Endothelial cell (in vitro differentiated cells): Measurements from ENCODE around the gene CRACDL. TPM values are rescaled to one million over a fixed set of nuclear protein-coding genes. Genes with fewer than 3 reads are reported as not detected.

Source experiments
- DNase-seq: peaks from one replicate; pipeline ENCODE4 v3.0.0; 2021; ENCODE audit warnings: low spot score
- H3K27ac Mint-ChIP-seq: one replicate; pipeline ENCODE4 v1.8.0; 2021; ENCODE audit warnings: mixed read lengths, inconsistent platforms; ENCODE audit not compliant: unreplicated experiment
- H3K27me3 Mint-ChIP-seq: one replicate; pipeline ENCODE4 v1.8.0; 2021; ENCODE audit warnings: mild to moderate bottlenecking, moderate library complexity, mixed read lengths, inconsistent platforms; ENCODE audit not compliant: unreplicated experiment
- H3K36me3 Mint-ChIP-seq: one replicate; pipeline ENCODE4 v1.8.0; 2021; ENCODE audit warnings: mild to moderate bottlenecking, low read depth, mixed read lengths, inconsistent platforms; ENCODE audit not compliant: unreplicated experiment
- H3K4me1 Mint-ChIP-seq: one replicate; pipeline ENCODE4 v1.8.0; 2021; ENCODE audit warnings: mild to moderate bottlenecking, mixed read lengths, inconsistent platforms; ENCODE audit not compliant: unreplicated experiment
- H3K4me3 Mint-ChIP-seq: one replicate; pipeline ENCODE4 v1.8.0; 2021; ENCODE audit warnings: mild to moderate bottlenecking, mixed read lengths, inconsistent platforms; ENCODE audit not compliant: unreplicated experiment
- H3K9me3 Mint-ChIP-seq: one replicate; pipeline ENCODE4 v1.8.0; 2021; ENCODE audit warnings: mixed read lengths, inconsistent platforms; ENCODE audit not compliant: unreplicated experiment
- CTCF ChIP-seq: fragments of 200-600 bp; sonication (generic); IDR thresholded peaks from one replicate; pipeline ENCODE4 v1.5.0; 2021; ENCODE audit warnings: antibody characterized with exemption; ENCODE audit not compliant: unreplicated experiment
- total RNA-seq: library from RNA; stranded (reverse); fragmentation: NEBNext Ultra II Directional; extraction: Animal tissue kit (Norgen Biotek cat#: 25700); gene quantifications from one replicate; pipeline ENCODE4 v1.2.1, GENCODE V29; 2021; ENCODE audit not compliant: unreplicated experiment

The CRACDL gene
- total RNA-seq, 1 donor from 2014 or later = 3.3 TPM

- Mint-ChIP-seq H3K36me3 (no peaks in the 10 kb centered on the region), H3K4me3 (no peak overlapping the region), H3K4me1 (no peaks in the 10 kb centered on the region), H3K27me3 (peaks cover 4% of the 10 kb centered on the region), H3K27ac (no peak overlapping the region), H3K9me3 (no peaks in the 10 kb centered on the region)
- no peak for TF ChIP-seq CTCF
- no peak for DNase-seq
Observed at GRCh38 chr2:98897746-98898145, 38.3 kb downstream of the CRACDL start.

- H3K27ac Mint-ChIP-seq = no peak overlapping the region
- peaks cover 4% of the 10 kb centered on the region for H3K27me3 Mint-ChIP-seq
- no peak for DNase-seq
- no peak overlapping the region for H3K4me3 Mint-ChIP-seq
- H3K4me1 Mint-ChIP-seq = no peaks in the 10 kb centered on the region
- no peaks in the 10 kb centered on the region for H3K9me3 Mint-ChIP-seq
- TF ChIP-seq CTCF = no peak
- no peaks in the 10 kb centered on the region for H3K36me3 Mint-ChIP-seq
Observed at GRCh38 chr2:98896944-98897343, 39.1 kb downstream of the CRACDL start.

GRCh38 chr2:98896416-98896815 is 39.6 kb downstream of the CRACDL start:
- TF ChIP-seq CTCF = no peak
- H3K4me1 Mint-ChIP-seq = no peaks in the 10 kb centered on the region
- no peak overlapping the region for H3K4me3 Mint-ChIP-seq
- DNase-seq = no peak
- H3K36me3 Mint-ChIP-seq = no peaks in the 10 kb centered on the region
- H3K27me3 Mint-ChIP-seq = peaks cover 4% of the 10 kb centered on the region
- no peaks in the 10 kb centered on the region for H3K9me3 Mint-ChIP-seq
- no peak overlapping the region for H3K27ac Mint-ChIP-seq

- H3K36me3 Mint-ChIP-seq = no peaks in the 10 kb centered on the region
- H3K4me1 Mint-ChIP-seq = no peaks in the 10 kb centered on the region
- TF ChIP-seq CTCF = no peak
- no peaks in the 10 kb centered on the region for H3K9me3 Mint-ChIP-seq
- no peak overlapping the region for H3K4me3 Mint-ChIP-seq
- peaks cover 4% of the 10 kb centered on the region for H3K27me3 Mint-ChIP-seq
- no peak overlapping the region for H3K27ac Mint-ChIP-seq
- no peak for DNase-seq
Observed at GRCh38 chr2:98895901-98896300, 40.1 kb downstream of the CRACDL start.

- no peak for TF ChIP-seq CTCF
- DNase-seq = no peak
- H3K9me3 Mint-ChIP-seq = no peaks in the 10 kb centered on the region
- H3K4me1 Mint-ChIP-seq = no peaks in the 10 kb centered on the region
- H3K27me3 Mint-ChIP-seq = peaks cover 4% of the 10 kb centered on the region
- H3K36me3 Mint-ChIP-seq = no peaks in the 10 kb centered on the region
- H3K27ac Mint-ChIP-seq = no peak overlapping the region
- H3K4me3 Mint-ChIP-seq = no peak overlapping the region
Observed at GRCh38 chr2:98895221-98895620, 40.8 kb downstream of the CRACDL start.
